GM23248 (cell line): ENCODE data around the gene WDR88. TPM values are rescaled to one million over a fixed set of nuclear protein-coding genes. Genes with fewer than 3 reads are reported as not detected.

Experiments used
- DNase-seq: peaks from one replicate; pipeline ENCODE4 v3.0.0-alpha.2; 2015
- H2AFZ ChIP-seq: fragments of 200-600 bp; sonication (generic); 2 replicates; pipeline ENCODE4 v1.6.1; 2016; ENCODE audit warnings: antibody characterized with exemption
- H3F3A ChIP-seq: fragments of 200-600 bp; sonication (generic); 2 replicates; pipeline ENCODE4 v1.6.1; 2016; ENCODE audit warnings: mild to moderate bottlenecking, antibody characterized with exemption, mixed run types; ENCODE audit not compliant: insufficient read depth
- H3K27ac ChIP-seq: fragments of 200-600 bp; sonication (generic); 2 replicates; pipeline ENCODE4 v1.5.1; 2016; ENCODE audit warnings: mild to moderate bottlenecking
- H3K27me3 ChIP-seq: fragments of 200-600 bp; sonication (generic); replicated peaks from 2 replicates; pipeline ENCODE4 v1.6.1; 2016; ENCODE audit warnings: mild to moderate bottlenecking; ENCODE audit not compliant: insufficient read depth
- H3K36me3 ChIP-seq: fragments of 200-600 bp; sonication (generic); 2 replicates; pipeline ENCODE4 v1.6.1; 2016; ENCODE audit warnings: low read depth, mild to moderate bottlenecking
- H3K4me1 ChIP-seq: fragments of 200-600 bp; sonication (generic); 2 replicates; pipeline ENCODE4 v1.6.1; 2016; ENCODE audit warnings: mild to moderate bottlenecking; ENCODE audit not compliant: insufficient read depth
- H3K4me2 ChIP-seq: fragments of 200-600 bp; sonication (generic); one replicate; pipeline ENCODE4 v1.6.1; 2016; ENCODE audit warnings: mild to moderate bottlenecking; ENCODE audit not compliant: unreplicated experiment
- H3K4me3 ChIP-seq: fragments of 200-600 bp; sonication (generic); 2 replicates; pipeline ENCODE4 v1.5.1; 2016; ENCODE audit warnings: mild to moderate bottlenecking
- H3K79me2 ChIP-seq: fragments of 200-600 bp; sonication (generic); 2 replicates; pipeline ENCODE4 v1.6.1; 2016; ENCODE audit warnings: mild to moderate bottlenecking; ENCODE audit not compliant: insufficient read depth
- H3K9ac ChIP-seq: fragments of 200-600 bp; sonication (generic); 2 replicates; pipeline ENCODE4 v1.6.1; 2016; ENCODE audit warnings: mild to moderate bottlenecking
- H3K9me2 ChIP-seq: fragments of 200-600 bp; sonication (generic); 2 replicates; pipeline ENCODE4 v1.6.1; 2016; ENCODE audit warnings: mixed run types, mild to moderate bottlenecking, moderate library complexity; ENCODE audit not compliant: insufficient read depth
- H3K9me3 ChIP-seq: fragments of 200-600 bp; sonication (generic); one replicate; pipeline ENCODE4 v1.6.1; 2017; ENCODE audit warnings: low read depth
- H4K20me1 ChIP-seq: fragments of 200-600 bp; sonication (generic); 2 replicates; pipeline ENCODE4 v1.6.0; 2016; ENCODE audit not compliant: insufficient read depth
- EZH2 ChIP-seq: fragments of 200-600 bp; sonication (generic); IDR thresholded peaks from 2 replicates; pipeline ENCODE4 v1.6.1; 2018; ENCODE audit warnings: antibody characterized with exemption, mild to moderate bottlenecking; ENCODE audit not compliant: insufficient read depth, poor library complexity, severe bottlenecking
- EZH2phosphoT487 ChIP-seq: fragments of 200-600 bp; sonication (generic); IDR thresholded peaks from 2 replicates; pipeline ENCODE4 v1.6.1; 2018; ENCODE audit warnings: antibody characterized with exemption, moderate library complexity, mild to moderate bottlenecking, low read depth; ENCODE audit not compliant: insufficient read depth
- WGBS, 2 experiments: methylation state at CpG; one replicate each; pipeline ENCODE4 v1.1.6; 2015 to 2017; ENCODE audit warnings: low lambda C conversion rate in 2 of 2, low coverage in 1 of 2; ENCODE audit errors: missing lambda C conversion rate in 2 of 2; 5-methylcytosine and 5-hydroxymethylcytosine counted together
- in situ Hi-C: fragments of 300-500 bp; cut with MboI; formaldehyde crosslinking; loops from 2 replicates; pipeline ENCODE4 v1.15.0; 2020
- polyA plus RNA-seq: library from polyadenylated mRNA; unstranded; fragments of >200 nt; fragmentation: Nextera tagmentation; extraction: Ambion mirVana; gene quantifications from 2 replicates; pipeline ENCODE4 v1.2.1, GENCODE V29; 2016
- total RNA-seq: library from RNA; depleted of rRNA; stranded (reverse); fragments of >200 nt; shearing (Covaris generic); gene quantifications from 2 replicates; pipeline ENCODE4 v1.2.3, GENCODE V29; 2014

The WDR88 gene
- total and polyA plus RNA-seq, 2 experiments from 2014 or later: 0.10 TPM; not detected in 1

- Histone ChIP-seq H3K4me2 (no peak overlapping the region), H3K4me1 (peaks cover 4% of the 10 kb centered on the region; the same call in 1 of the 2 replicates), H3K4me3 (no peak overlapping the region), H3K27me3 (no peaks in the 10 kb centered on the region), H3K36me3 (no peaks in the 10 kb centered on the region), H3K9ac (no peak overlapping the region), H3K9me2 (no peaks in the 10 kb centered on the region), H3K9me3 (no peaks in the 10 kb centered on the region), H3F3A (no peaks in the 10 kb centered on the region), H3K27ac (no peak overlapping the region), H2AFZ (no peak overlapping the region), H4K20me1 (no peaks in the 10 kb centered on the region), H3K79me2 (no peaks in the 10 kb centered on the region)
- TF ChIP-seq EZH2phosphoT487: no peak
- no peak for TF ChIP-seq EZH2
- 80 to 83% methylated on average over 8 of the region's 8 CpGs for WGBS, 2 experiments
- DNase-seq: peak; percentile 14
- in situ Hi-C loops: no loop called here
Observed at GRCh38 chr19:33199441-33200265, 67.7 kb downstream of the WDR88 start.

- 81 to 85% methylated on average over 6 of the region's 6 CpGs for WGBS, 2 experiments
- in situ Hi-C loops: no loop called here
- no peak for DNase-seq
Observed at GRCh38 chr19:33201473-33201872, 69.6 kb downstream of the WDR88 start.

GRCh38 chr19:33201886-33202545 is 70.1 kb downstream of the WDR88 start:
- H3K4me3 ChIP-seq: no peak overlapping the region
- no peak overlapping the region for H3K27ac ChIP-seq
- in situ Hi-C loops: no loop called here
- no peaks in the 10 kb centered on the region for H3K79me2 ChIP-seq
- no peaks in the 10 kb centered on the region for H3K36me3 ChIP-seq
- no peaks in the 10 kb centered on the region for H3K9me3 ChIP-seq
- WGBS, 2 experiments: 94 to 96% methylated on average over 15 of the region's 15 CpGs
- no peaks in the 10 kb centered on the region for H4K20me1 ChIP-seq
- H2AFZ ChIP-seq: no peak overlapping the region
- H3F3A ChIP-seq: no peaks in the 10 kb centered on the region
- H3K4me2 ChIP-seq: no peak overlapping the region
- H3K27me3 ChIP-seq: no peaks in the 10 kb centered on the region
- no peak overlapping the region for H3K9ac ChIP-seq
- DNase-seq: no peak
- no peak for TF ChIP-seq EZH2
- no peak for TF ChIP-seq EZH2phosphoT487
- H3K9me2 ChIP-seq: no peaks in the 10 kb centered on the region
- no peaks in the 10 kb centered on the region for H3K4me1 ChIP-seq

More at GRCh38 chr19:33201473-33201872, 69.6 kb downstream of the WDR88 start:
- H3K79me2 ChIP-seq: no peaks in the 10 kb centered on the region
- H3K4me1 ChIP-seq: no peaks in the 10 kb centered on the region
- no peak overlapping the region for H2AFZ ChIP-seq
- no peaks in the 10 kb centered on the region for H3F3A ChIP-seq
- no peaks in the 10 kb centered on the region for H4K20me1 ChIP-seq
- H3K9ac ChIP-seq: no peak overlapping the region
- H3K27ac ChIP-seq: no peak overlapping the region
- TF ChIP-seq EZH2phosphoT487 (no peak), EZH2 (no peak)
- H3K4me3 ChIP-seq: no peak overlapping the region
- no peaks in the 10 kb centered on the region for H3K9me3 ChIP-seq
- no peak overlapping the region for H3K4me2 ChIP-seq
- no peaks in the 10 kb centered on the region for H3K9me2 ChIP-seq
- no peaks in the 10 kb centered on the region for H3K27me3 ChIP-seq
- no peaks in the 10 kb centered on the region for H3K36me3 ChIP-seq

- 88% methylated on average over 25 to 27 of the region's 27 CpGs for WGBS, 2 experiments
- Histone ChIP-seq H4K20me1 (no peaks in the 10 kb centered on the region), H2AFZ (no peak overlapping the region), H3F3A (no peaks in the 10 kb centered on the region), H3K27ac (no peak overlapping the region), H3K36me3 (no peaks in the 10 kb centered on the region), H3K9ac (no peak overlapping the region), H3K79me2 (no peaks in the 10 kb centered on the region), H3K4me3 (no peak overlapping the region), H3K4me2 (no peak overlapping the region), H3K9me3 (no peaks in the 10 kb centered on the region), H3K9me2 (no peaks in the 10 kb centered on the region), H3K27me3 (no peaks in the 10 kb centered on the region), H3K4me1 (no peaks in the 10 kb centered on the region)
- TF ChIP-seq EZH2phosphoT487: no peak
- TF ChIP-seq EZH2: no peak
- no peak for DNase-seq
- in situ Hi-C loops: no loop called here
Observed at GRCh38 chr19:33202546-33203507, 70.9 kb downstream of the WDR88 start.
